ENCODE measurements around the gene TUBB1. TPM values are rescaled to one million over a fixed set of nuclear protein-coding genes. Genes with fewer than 3 reads are reported as not detected.

The TUBB1 gene
- total and polyA plus RNA-seq, 12 donors: 0.07 to 1.3 (median 0.13) TPM; not detected in 5

DNA sequence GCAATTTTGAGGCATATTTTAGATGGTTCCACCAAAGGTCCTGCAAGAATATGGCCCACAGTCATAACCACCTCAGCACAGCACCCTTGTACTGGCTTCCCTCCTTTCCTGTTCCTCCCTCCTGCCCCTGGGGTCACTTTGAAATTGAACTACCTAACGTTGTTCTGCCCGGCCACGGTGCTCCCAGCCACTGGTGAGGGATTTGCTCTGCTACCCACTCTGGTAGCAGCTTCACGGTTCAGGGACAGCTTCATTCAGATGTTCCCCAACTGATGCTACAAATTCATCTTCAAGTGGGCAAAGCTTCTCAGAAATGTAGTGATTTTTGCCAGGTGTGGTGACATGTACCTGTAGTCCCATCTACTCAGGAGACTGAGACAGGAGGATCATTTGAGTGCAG is 46.0 kb upstream of the TUBB1 start:
- no peak overlapping the region for H3K4me3 ChIP-seq
- H3K4me1 ChIP-seq (replicated peaks in 1 of 2): no peaks in the 10 kb centered on the region
- no peak for TF ChIP-seq CTCF (IDR thresholded peaks at IDR 0.05)
- no peak for TF ChIP-seq POLR2A (IDR thresholded peaks at IDR 0.05)
- H3K27ac ChIP-seq: no peak overlapping the region
- intact Hi-C loops (cut with DNase I): no loop called here
- WGBS, 4 donors: 82 to 85% (median 84%) methylated on average over 4 of the region's 4 CpGs
- H3K9me3 ChIP-seq (replicated peaks in 1 of 3): peaks cover 0 to 5% (median 4%) of the 10 kb centered on the region in 3 donors
- DNase-seq: no peak
- no peaks in the 10 kb centered on the region for H3K36me3 ChIP-seq (replicated peaks in 1 of 2)
- no peaks in the 10 kb centered on the region for H3K27me3 ChIP-seq

- H3K27ac ChIP-seq: no peak overlapping the region
- H3K36me3 ChIP-seq (replicated peaks in 1 of 2): no peaks in the 10 kb centered on the region
- no peaks in the 10 kb centered on the region for H3K4me1 ChIP-seq (replicated peaks in 1 of 2)
- WGBS, 4 donors: 75 to 80% (median 76%) methylated on average over 3 of the region's 3 CpGs
- no peaks in the 10 kb centered on the region for H3K27me3 ChIP-seq
- TF ChIP-seq POLR2A (IDR thresholded peaks at IDR 0.05) (no peak), CTCF (IDR thresholded peaks at IDR 0.05) (no peak)
- intact Hi-C loops (cut with DNase I): no loop called here
- H3K4me3 ChIP-seq: no peak overlapping the region
- no peak for DNase-seq
- peaks cover 0 to 5% (median 4%) of the 10 kb centered on the region in 3 donors for H3K9me3 ChIP-seq (replicated peaks in 1 of 3)
Observed at GRCh38 chr20:58973866-58974265, 45.4 kb upstream of the TUBB1 start.

DNA sequence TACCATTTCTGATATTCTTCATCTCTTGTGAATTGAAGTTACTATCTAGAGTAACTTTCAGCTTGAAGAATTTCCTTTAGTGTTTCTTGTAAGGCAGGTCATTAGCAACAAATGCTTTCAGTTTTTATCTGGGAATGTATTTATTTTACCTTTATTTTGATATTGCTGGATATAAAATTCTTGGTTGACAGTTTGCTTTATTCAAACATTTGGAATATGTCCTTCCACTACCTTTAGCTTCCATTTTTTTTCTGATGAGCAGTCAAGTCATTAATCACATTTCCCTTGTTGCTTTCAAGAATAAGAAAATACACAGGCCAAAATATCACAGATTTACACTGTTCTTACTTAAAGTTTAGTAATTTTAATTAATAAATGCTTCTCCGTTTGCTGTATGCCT is 43.9 kb upstream of the TUBB1 start:
- no peak for DNase-seq
- intact Hi-C loops (cut with DNase I): no loop called here
- H3K9me3 ChIP-seq (replicated peaks in 1 of 3): peaks cover 0 to 5% (median 0%) of the 10 kb centered on the region in 3 donors

GRCh38 chr20:58976061-58976730 is 43.0 kb upstream of the TUBB1 start:
- peaks cover 0 to 5% (median 0%) of the 10 kb centered on the region in 3 donors for H3K9me3 ChIP-seq (replicated peaks in 1 of 3)
- DNase-seq: no peak
- H3K4me1 ChIP-seq (replicated peaks in 1 of 2): no peaks in the 10 kb centered on the region
- TF ChIP-seq POLR2A (IDR thresholded peaks at IDR 0.05) (no peak), CTCF (IDR thresholded peaks at IDR 0.05) (no peak)
- H3K36me3 ChIP-seq (replicated peaks in 1 of 2): no peaks in the 10 kb centered on the region
- H3K27ac ChIP-seq: no peak overlapping the region
- no peak overlapping the region for H3K4me3 ChIP-seq
- H3K27me3 ChIP-seq: no peaks in the 10 kb centered on the region
- WGBS, 4 donors: 81 to 89% (median 89%) methylated on average over 3 of the region's 3 CpGs
- intact Hi-C loops (cut with DNase I): no loop called here

More for the DNA sequence above, 43.9 kb upstream of the TUBB1 start:
- Histone ChIP-seq H3K4me1 (replicated peaks in 1 of 2) (no peaks in the 10 kb centered on the region), H3K4me3 (no peak overlapping the region), H3K27ac (no peak overlapping the region), H3K36me3 (replicated peaks in 1 of 2) (no peaks in the 10 kb centered on the region), H3K27me3 (no peaks in the 10 kb centered on the region)
- 88 to 100% (median 96%) methylated on average over 1 of the region's 1 CpG for WGBS, 4 donors
- TF ChIP-seq CTCF (IDR thresholded peaks at IDR 0.05) (no peak), POLR2A (IDR thresholded peaks at IDR 0.05) (no peak)
